Ishikawa (cell line): Measurements from ENCODE around the gene ABCA1.

Experiments
- CREB1 ChIP-seq: IDR thresholded peaks from 2 replicates; pipeline ENCODE4 v1.6.1; 2012; ENCODE audit warnings: low read depth
- EGR1 ChIP-seq: IDR thresholded peaks from 2 replicates; pipeline ENCODE4 v1.6.1; 2012
- EP300 ChIP-seq: IDR thresholded peaks from 2 replicates; pipeline ENCODE4 v1.6.1; 2012; ENCODE audit warnings: borderline replicate concordance
- FOXM1 ChIP-seq: IDR thresholded peaks from 2 replicates; pipeline ENCODE4 v1.6.1; 2012; ENCODE audit warnings: low read depth, borderline replicate concordance
- MAX ChIP-seq: IDR thresholded peaks from 2 replicates; pipeline ENCODE4 v1.6.1; 2012
- NFIC ChIP-seq: IDR thresholded peaks from 2 replicates; pipeline ENCODE4 v1.6.1; 2012
- RAD21 ChIP-seq: IDR thresholded peaks from 2 replicates; pipeline ENCODE4 v1.6.1; 2012; ENCODE audit warnings: low read depth
- REST ChIP-seq: IDR thresholded peaks from 2 replicates; pipeline ENCODE4 v1.6.1; 2012; ENCODE audit warnings: low read depth, mild to moderate bottlenecking
- TAF1 ChIP-seq: IDR thresholded peaks from 2 replicates; pipeline ENCODE4 v1.6.1; 2012; ENCODE audit warnings: low read depth, mild to moderate bottlenecking
- TCF12 ChIP-seq: IDR thresholded peaks from 2 replicates; pipeline ENCODE4 v1.6.1; 2012; ENCODE audit warnings: low read depth
- TEAD4 ChIP-seq: IDR thresholded peaks from 2 replicates; pipeline ENCODE4 v1.6.1; 2012
- USF1 ChIP-seq: IDR thresholded peaks from 2 replicates; pipeline ENCODE4 v1.6.1; 2012
- YY1 ChIP-seq: IDR thresholded peaks from 2 replicates; pipeline ENCODE4 v1.6.1; 2012; ENCODE audit warnings: low read depth
- ZBTB7A ChIP-seq: IDR thresholded peaks from 2 replicates; pipeline ENCODE4 v1.6.1; 2012; ENCODE audit warnings: low read depth

- TF ChIP-seq REST (no peak), EGR1 (no peak), TAF1 (no peak), FOXM1 (no peak), RAD21 (no peak), NFIC (no peak), TEAD4 (no peak), CREB1 (no peak), MAX (no peak), EP300 (no peak), YY1 (no peak), TCF12 (no peak), USF1 (no peak), ZBTB7A (no peak)
These were observed 92.8 kb downstream of the ABCA1 start for GRCh38 chr9:104835161-104835560.
